Measurements from ENCODE around the gene NGRN.
"Not testable (repeated sequence)": the region's sequence is repeated elsewhere in the genome, so short reads cannot be mapped to it uniquely, and the experiment has no call there.

Gene NGRN

DNA sequence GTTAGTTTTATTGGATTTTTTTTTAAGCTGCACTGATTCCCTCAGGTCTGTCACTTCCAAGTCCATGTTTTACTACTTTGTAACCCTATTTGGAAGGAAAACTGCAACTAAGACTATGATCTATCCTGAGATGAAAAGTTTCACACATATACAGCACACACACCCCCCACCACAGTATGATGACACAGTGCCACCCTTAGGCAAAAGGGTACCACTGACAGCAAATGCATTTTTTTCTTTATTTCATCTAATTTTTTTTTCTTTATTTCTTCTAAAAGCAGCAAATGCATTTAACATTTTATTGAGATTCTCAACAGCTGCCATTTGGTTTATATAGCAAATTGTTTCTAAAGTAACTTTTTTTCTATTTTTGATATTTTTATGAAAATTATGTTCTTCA is 21.2 kb downstream of the NGRN start:
- no peak for DNase-seq

- no peak for DNase-seq
Observed at GRCh38 chr15:90287101-90287500, 21.6 kb downstream of the NGRN start.

DNA sequence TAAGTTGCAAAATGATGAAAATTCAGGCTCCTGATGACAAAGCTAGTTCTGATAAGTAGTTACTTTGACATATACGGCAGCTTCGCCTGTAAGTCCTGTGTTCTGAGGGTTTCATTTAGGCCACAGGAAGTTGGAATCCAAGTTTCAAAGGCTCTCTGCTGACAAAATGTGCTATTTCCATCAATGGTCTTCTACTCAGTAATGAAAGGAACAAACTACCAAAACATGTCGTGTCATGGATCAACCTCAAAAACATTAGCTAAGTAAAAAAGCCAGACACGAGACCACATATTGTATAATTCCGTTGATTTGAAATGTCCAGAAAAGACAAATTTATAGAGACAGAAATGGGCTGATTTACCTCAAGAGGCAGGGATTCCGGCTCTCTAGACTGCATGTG is 22.5 kb downstream of the NGRN start:
- DNase-seq, result no peak

GRCh38 chr15:90291679-90292356 is 26.3 kb downstream of the NGRN start:
- no peak for DNase-seq

GRCh38 chr15:90293040-90293810 is 27.8 kb downstream of the NGRN start:
- DNase-seq, result peak; percentile 19

GRCh38 chr15:90294159-90294558 is 28.7 kb downstream of the NGRN start:
- no peak for DNase-seq

GRCh38 chr15:90294601-90295269 is 29.3 kb downstream of the NGRN start:
- no peak for DNase-seq

DNA sequence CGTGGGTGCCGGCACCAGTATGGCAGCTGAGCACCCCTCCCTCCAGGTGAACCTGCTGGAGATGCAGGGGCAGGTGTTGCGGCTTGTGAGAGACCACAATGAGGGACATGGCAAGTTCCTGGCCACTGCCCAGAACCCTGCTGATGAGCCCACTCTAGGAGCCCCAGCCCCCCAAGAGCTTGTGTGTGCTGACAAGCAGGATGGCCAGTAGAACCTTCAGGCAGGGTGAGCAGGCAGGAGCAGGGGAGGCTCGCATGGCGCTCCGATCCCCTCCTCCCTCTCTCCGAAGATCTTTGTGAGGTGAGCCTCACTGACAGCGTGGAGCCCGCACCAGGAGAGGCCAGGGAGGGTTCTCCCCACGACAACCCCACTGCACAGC is 29.8 kb downstream of the NGRN start:
- DNase-seq, result no peak

DNA sequence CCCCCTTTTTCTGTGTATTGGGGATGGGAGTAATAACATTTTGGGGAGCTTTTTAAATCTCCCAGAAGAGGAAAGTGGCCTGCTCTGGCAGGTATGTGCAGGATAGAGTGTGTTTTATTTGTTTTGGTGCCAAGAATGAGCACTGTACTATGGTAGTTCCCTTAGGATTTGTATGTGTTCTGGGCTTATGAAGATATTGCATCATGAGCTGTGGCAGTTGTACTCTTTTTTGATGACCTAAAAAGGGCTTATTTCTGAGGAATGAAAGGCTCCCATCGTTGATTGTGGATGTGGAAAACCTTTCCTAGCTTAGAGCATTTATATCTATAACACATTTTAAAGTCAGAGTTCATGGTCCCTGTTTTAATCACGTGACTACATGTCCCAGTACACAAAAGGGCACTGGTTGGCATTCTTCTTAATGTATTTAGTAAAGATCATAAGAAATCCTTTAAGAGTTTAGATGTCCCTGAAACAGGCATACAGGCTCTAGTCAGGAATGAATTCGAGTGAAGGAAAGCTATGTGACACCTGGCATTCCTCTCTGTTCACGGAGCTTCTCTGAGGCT is 30.9 kb downstream of the NGRN start:
- DNase-seq, result not testable (repeated sequence)

GRCh38 chr15:90297021-90297420 is 31.5 kb downstream of the NGRN start:
- no peak for DNase-seq

DNA sequence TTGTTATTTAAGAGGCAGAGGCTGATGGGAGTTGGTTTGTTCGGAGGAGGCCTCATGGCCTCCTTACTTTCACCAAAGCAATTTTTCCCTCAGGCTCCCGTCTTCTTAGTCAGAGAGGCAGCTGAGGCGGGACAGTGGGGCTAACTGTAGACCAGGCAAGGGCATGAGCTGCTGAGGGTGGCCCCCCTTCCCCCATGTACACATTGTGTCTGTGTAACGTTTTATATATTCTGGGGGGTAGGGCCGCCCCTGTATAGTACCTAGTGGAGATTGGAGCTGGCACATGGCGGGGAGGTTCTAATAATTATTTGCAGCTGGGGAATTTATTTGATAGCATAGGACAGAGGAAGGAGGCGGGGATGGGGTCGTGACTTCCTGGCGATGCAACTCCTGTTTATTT is 35.1 kb downstream of the NGRN start:
- DNase-seq, result no peak

DNA sequence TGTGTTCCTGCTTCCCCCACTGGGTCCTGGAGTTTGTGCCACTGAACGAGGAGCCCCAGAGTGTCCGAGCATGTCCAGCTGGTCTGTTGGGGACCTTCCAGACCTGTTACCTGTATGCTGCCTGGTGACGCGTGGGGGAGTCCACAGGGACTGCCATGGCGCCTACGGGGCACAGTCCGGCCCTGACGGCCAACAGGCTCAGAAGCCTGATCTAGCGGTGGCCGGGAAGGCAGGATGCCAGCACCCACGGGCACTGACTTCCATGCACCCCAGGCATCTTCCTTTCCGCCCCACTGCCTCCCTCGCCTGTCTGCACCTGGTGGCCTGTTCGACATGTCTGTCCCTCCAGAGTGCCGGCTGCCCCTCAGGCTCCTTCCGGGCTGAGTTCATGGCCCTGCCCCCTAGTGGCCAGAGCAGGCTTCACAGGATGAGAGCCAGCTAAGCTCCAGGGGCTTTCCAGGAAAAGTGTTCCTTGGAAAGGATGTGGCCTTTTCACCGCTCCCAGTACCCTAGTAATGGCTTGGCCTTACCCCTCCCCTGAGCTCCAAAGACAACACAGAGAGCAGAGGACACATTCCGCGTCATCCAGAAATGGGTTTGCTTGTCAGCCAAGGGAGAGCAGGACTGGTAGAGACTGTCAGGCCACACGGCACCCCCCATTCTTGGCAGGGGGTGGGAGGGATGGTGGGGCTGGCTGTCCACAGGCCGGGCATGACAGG is 35.7 kb downstream of the NGRN start:
- peak; percentile 26 for DNase-seq

GRCh38 chr15:90301707-90302300 is 36.3 kb downstream of the NGRN start:
- no peak for DNase-seq

DNA sequence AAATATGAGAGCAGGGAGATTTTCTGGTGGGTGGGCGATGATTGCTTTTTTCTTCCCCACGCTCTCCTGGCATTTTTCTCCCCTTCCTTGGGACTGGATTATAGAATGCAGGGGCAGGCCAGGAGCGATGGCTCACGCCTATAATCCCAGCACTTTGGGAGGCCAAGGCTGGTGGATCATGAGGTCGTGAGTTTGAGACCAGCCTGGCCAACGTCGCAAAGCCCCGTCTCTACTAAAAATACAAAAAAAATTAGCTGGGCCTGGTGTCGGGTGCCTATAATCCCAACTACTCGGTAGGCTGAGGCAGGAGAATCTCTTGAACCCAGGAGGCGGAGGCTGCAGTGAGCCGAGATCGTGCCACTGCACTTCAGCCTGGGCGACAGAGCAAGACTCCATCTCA is 39.9 kb downstream of the NGRN start:
- DNase-seq, result not testable (repeated sequence)

GRCh38 chr15:90305932-90306331 is 40.5 kb downstream of the NGRN start:
- DNase-seq, result no peak

DNA sequence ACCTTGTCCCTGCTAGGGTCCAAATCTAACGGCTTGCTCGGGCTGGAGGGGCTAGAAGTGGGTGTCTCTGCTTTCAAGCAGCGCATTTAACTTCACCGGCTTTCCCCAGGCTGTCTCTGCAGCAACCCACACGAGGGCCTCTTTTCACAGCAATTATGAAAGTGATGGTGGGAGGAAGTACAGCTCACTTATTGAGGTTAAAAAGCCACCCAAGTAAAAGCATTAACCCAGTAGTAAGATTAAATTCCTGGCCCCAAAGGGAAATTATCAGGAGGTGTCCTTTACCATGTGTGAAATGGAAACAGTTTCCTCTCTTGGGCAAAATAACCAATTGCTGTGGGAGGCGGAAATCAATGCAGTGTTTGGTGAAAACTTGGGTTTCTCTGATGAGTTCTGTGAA is 41.1 kb downstream of the NGRN start:
- no peak for DNase-seq

DNA sequence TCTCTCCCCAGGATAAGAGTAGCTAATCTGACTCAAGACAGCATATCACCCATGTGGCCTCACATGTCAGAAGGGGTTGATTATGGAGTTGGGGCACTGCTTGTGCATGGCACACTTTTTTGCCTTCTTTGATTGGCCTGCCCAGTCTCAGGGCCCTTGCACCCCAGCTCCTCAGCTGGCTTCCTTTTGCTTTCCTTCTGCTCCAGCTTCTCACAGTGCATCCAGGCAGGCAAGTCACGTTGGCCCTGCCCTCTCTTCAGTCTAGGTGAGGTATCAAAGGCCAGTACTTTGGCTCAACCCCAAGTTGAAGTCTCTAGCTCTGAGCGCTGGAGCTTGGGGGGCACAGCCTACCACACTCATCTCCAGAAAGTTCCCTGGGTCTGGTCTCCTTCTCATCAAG is 42.2 kb downstream of the NGRN start:
- no peak for DNase-seq

- DNase-seq, result peak; percentile 22
Observed at GRCh38 chr15:90309020-90309419, 43.5 kb downstream of the NGRN start.

DNA sequence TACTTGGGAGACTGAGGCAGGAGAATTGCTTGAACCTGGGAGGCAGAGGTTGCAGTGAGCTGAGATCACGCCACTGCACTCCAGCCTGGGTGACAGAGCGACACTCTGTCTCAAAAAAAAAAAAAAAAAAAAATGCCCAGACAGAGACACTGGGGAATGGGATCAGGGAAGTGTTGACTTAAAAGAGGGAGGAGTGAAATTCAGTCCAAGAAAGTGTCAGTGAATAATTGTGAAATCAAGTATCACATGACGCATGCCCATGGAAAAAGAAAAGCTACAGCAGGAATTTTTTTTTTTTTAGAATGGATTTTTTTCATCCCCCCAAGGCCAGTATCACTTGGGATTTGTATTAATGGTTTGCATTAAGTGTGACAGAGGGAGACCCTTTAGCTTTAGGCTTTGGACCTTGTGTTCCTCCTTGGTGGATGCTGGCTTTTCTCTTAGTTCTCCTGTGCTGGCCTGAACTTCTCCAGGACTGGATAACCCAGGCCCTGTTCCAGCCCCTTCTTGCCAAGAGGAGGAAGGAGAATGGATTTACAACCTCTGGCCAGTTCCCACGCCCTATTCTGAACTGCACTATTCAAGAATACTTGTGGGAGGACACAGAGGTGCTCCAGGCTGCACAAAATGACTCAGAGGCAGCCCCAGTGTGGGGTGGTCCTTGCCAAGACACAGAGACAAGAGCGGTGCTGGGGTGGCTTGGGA is 50.0 kb downstream of the NGRN start:
- DNase-seq, result no peak

DNA sequence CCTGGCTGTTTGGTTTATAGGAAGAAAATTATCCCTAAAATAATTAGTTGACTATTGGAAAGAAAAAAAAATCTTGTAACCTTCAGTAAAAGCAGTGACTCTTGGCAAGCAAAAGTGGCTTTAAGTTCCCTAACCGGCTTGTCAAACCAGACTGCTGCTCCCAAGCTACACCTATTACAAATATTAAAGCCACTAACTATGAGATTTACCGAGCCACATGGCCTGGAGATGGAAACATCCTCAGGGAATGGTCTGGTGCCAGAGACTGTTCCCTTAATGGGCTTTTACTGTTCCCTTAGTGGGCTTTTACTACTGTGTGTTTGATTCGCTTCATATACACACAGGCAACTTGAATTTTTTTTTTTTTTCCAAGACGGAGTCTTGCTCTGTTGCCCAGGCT is 50.7 kb downstream of the NGRN start:
- no peak for DNase-seq

GRCh38 chr15:90318591-90318990 is 53.1 kb downstream of the NGRN start:
- DNase-seq, result no peak
